ENCODE results near the gene TP53I11. TPM values are rescaled to one million over a fixed set of nuclear protein-coding genes. Genes with fewer than 3 reads are reported as not detected.

Gene TP53I11
- total RNA-seq, 1 experiment from 2014 or later: 7.7 TPM

- no peaks in the 10 kb centered on the region for H3K27me3 ChIP-seq (replicated peaks; ENCODE audit: control insufficient read depth, insufficient read depth, low read length)
- Mint-ChIP-seq H3K36me3 (ENCODE audit: insufficient read depth, unreplicated experiment) (no peaks in the 10 kb centered on the region), H3K4me1 (ENCODE audit: low read depth, unreplicated experiment) (no peaks in the 10 kb centered on the region), H3K4me3 (ENCODE audit: unreplicated experiment) (no peak overlapping the region), H3K27me3 (ENCODE audit: insufficient read depth, unreplicated experiment) (peaks cover 11% of the 10 kb centered on the region), H3K27ac (ENCODE audit: unreplicated experiment) (no peak overlapping the region), H3K9me3 (ENCODE audit: unreplicated experiment) (no peaks in the 10 kb centered on the region)
- CTCF ChIA-PET: no interaction called here
- H3K4me3 ChIP-seq (ENCODE audit: low read depth, low read length): no peak overlapping the region
- BruUV-seq (replicated peaks): no TSS peak
- no peaks in the 10 kb centered on the region for H3K36me3 ChIP-seq (ENCODE audit: control insufficient read depth, insufficient read depth, low read length)
- no peaks in the 10 kb centered on the region for H3K9me3 ChIP-seq
- no peaks in the 10 kb centered on the region for H3K4me1 ChIP-seq
- TF ChIP-seq CTCF (IDR thresholded peaks at IDR 0.05; ENCODE audit: insufficient read depth in 1 of 2, low read depth in 1 of 2, low read length in 1 of 2, severe bottlenecking in 1 of 2, unreplicated experiment in 1 of 2): no peak
- DNase-seq: no peak
- POLR2A ChIA-PET: no interaction called here
- intact Hi-C loops (cut with micrococcal nuclease; ENCODE audit: unreplicated experiment): no loop called here
These were observed 42.1 kb upstream of the TP53I11 start for GRCh38 chr11:44992774-44993173.

GRCh38 chr11:44992181-44992582, 41.5 kb upstream of the TP53I11 start:
- Histone ChIP-seq H3K27me3 (replicated peaks; ENCODE audit: control insufficient read depth, insufficient read depth, low read length) (no peaks in the 10 kb centered on the region), H3K4me1 (no peaks in the 10 kb centered on the region), H3K36me3 (ENCODE audit: control insufficient read depth, insufficient read depth, low read length) (no peaks in the 10 kb centered on the region), H3K4me3 (ENCODE audit: low read depth, low read length) (no peak overlapping the region), H3K9me3 (no peaks in the 10 kb centered on the region)
- no peaks in the 10 kb centered on the region for H3K36me3 Mint-ChIP-seq (ENCODE audit: insufficient read depth, unreplicated experiment)
- BruUV-seq (replicated peaks): no TSS peak
- POLR2A ChIA-PET: no interaction called here
- H3K27me3 Mint-ChIP-seq (ENCODE audit: insufficient read depth, unreplicated experiment): peaks cover 12% of the 10 kb centered on the region
- H3K9me3 Mint-ChIP-seq (ENCODE audit: unreplicated experiment): no peaks in the 10 kb centered on the region
- H3K27ac Mint-ChIP-seq (ENCODE audit: unreplicated experiment): no peak overlapping the region
- CTCF ChIA-PET: no interaction called here
- intact Hi-C loops (cut with micrococcal nuclease; ENCODE audit: unreplicated experiment): no loop called here
- no peak for DNase-seq
- H3K4me1 Mint-ChIP-seq (ENCODE audit: low read depth, unreplicated experiment): no peaks in the 10 kb centered on the region
- no peak for TF ChIP-seq CTCF (IDR thresholded peaks at IDR 0.05; ENCODE audit: insufficient read depth in 1 of 2, low read depth in 1 of 2, low read length in 1 of 2, severe bottlenecking in 1 of 2, unreplicated experiment in 1 of 2)
- H3K4me3 Mint-ChIP-seq (ENCODE audit: unreplicated experiment): no peak overlapping the region

DNA sequence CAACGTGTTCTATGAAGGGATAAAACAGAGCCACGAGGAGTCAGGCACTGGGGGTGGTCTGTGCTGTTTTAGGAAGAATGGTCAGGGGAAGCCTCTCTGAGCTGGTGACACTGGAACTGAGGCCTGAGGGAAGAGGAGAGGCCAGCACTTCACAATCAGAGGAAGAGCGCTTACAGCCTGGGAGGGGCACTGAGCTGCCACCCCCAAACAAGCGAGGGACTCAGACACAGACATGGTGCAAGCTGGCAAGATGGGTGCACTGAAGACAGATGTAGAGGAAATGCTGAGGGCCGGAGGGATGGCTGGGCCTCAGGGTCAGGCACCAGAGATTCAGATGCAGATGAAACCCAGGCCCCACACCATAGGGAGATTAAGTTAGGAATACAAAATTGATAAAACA, 40.0 kb upstream of the TP53I11 start:
- no peaks in the 10 kb centered on the region for H3K36me3 Mint-ChIP-seq (ENCODE audit: insufficient read depth, unreplicated experiment)
- H3K27me3 Mint-ChIP-seq (ENCODE audit: insufficient read depth, unreplicated experiment): peaks cover 14% of the 10 kb centered on the region
- ChIA-PET CTCF (no interaction called here), POLR2A (no interaction called here)
- H3K4me1 ChIP-seq: no peaks in the 10 kb centered on the region
- H3K9me3 ChIP-seq: no peaks in the 10 kb centered on the region
- no peak for TF ChIP-seq CTCF (IDR thresholded peaks at IDR 0.05; ENCODE audit: insufficient read depth in 1 of 2, low read depth in 1 of 2, low read length in 1 of 2, severe bottlenecking in 1 of 2, unreplicated experiment in 1 of 2)
- no peaks in the 10 kb centered on the region for H3K4me1 Mint-ChIP-seq (ENCODE audit: low read depth, unreplicated experiment)
- no peak overlapping the region for H3K4me3 ChIP-seq (ENCODE audit: low read depth, low read length)
- no peak for DNase-seq
- no peaks in the 10 kb centered on the region for H3K27me3 ChIP-seq (replicated peaks; ENCODE audit: control insufficient read depth, insufficient read depth, low read length)
- H3K27ac Mint-ChIP-seq (ENCODE audit: unreplicated experiment): no peak overlapping the region
- intact Hi-C loops (cut with micrococcal nuclease; ENCODE audit: unreplicated experiment): no loop called here
- no TSS peak for BruUV-seq (replicated peaks)
- H3K36me3 ChIP-seq (ENCODE audit: control insufficient read depth, insufficient read depth, low read length): no peaks in the 10 kb centered on the region
- no peaks in the 10 kb centered on the region for H3K9me3 Mint-ChIP-seq (ENCODE audit: unreplicated experiment)
- no peak overlapping the region for H3K4me3 Mint-ChIP-seq (ENCODE audit: unreplicated experiment)
